ENCODE measurements around the gene BTBD2. TPM values are rescaled to one million over a fixed set of nuclear protein-coding genes. Genes with fewer than 3 reads are reported as not detected.

BTBD2 gene
- total and polyA plus RNA-seq, 10 of the 15 experiments (the other 5 are each of a cell fraction or from before 2014, with no cell fraction given), result 0.13 to 66.2 (median 10.4) TPM

DNA sequence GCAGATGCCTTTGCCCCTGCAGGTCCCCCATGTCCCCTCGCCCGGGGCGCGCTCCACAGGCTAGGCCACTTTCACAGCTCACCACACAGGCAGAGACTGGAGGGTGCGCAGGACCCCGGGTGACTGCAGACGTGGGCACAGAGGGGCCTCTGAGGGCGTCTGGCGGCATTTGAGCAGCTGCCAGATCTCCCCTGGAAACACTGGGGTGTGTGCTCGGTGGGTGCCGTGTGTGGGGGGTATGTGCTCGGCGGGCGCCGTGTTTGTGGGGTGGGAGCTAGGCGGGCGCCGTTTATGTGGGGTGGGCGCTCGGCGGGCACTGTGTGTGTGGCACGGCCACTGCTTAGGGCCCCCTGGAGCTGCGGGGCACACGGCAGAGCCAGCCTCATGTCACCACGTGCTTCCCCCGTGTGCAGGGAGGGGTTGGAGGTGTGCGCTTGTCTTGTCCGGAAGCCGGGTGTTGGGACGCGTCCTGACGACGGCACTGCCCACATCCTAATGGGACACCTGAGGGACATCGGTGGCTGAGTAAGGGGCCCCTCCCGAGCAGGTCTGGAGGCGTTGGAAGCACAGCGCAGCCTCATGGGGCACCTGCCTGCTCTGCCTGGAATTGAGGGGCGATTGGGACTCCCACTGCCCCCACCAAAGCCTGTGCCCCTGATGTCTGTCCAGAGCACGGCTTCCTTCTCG lies 57.8 kb downstream of the BTBD2 start:
- POLR2A ChIA-PET, result no interaction called here
- RAD21 ChIA-PET (ENCODE audit: unreplicated experiment), result no interaction called here
- Histone ChIP-seq H3K4me1 (ENCODE audit: control insufficient read depth, insufficient read depth, low read length) (no peaks in the 10 kb centered on the region), H4K20me1 (ENCODE audit: control insufficient read depth, insufficient read depth) (no peaks in the 10 kb centered on the region), H3K9ac (ENCODE audit: control insufficient read depth, insufficient read depth, low read length) (no peak overlapping the region), H3K27ac (ENCODE audit: control insufficient read depth, insufficient read depth) (no peak overlapping the region), H2AFZ (ENCODE audit: control insufficient read depth, low read depth, low read length) (no peak overlapping the region), H3K27me3 (replicated peaks in 1 of 2; ENCODE audit: control insufficient read depth in 2 of 2, insufficient read depth in 2 of 2, low read length in 1 of 2) (no peaks in the 10 kb centered on the region), H3K4me3 (no peak overlapping the region), H3K36me3 (ENCODE audit: control insufficient read depth in 2 of 2, insufficient read depth in 2 of 2, low read length in 1 of 2) (peaks cover 2 to 25% of the 10 kb centered on the region in 2 experiments; a peak in 3 of 4 replicates), H3K4me2 (ENCODE audit: control insufficient read depth, insufficient read depth) (no peak overlapping the region), H3K79me2 (ENCODE audit: control insufficient read depth, insufficient read depth, low read length) (peaks cover 22% of the 10 kb centered on the region), H3K9me3 (replicated peaks; ENCODE audit: control insufficient read depth, insufficient read depth, low read length) (no peaks in the 10 kb centered on the region)
- FAIRE-seq (no peak), DNase-seq (ENCODE audit: low read depth, low spot score) (no peak), ATAC-seq (no peak)
- 97% methylated on average over 40 of the region's 40 CpGs for WGBS (ENCODE audit: insufficient coverage, insufficient replicate concordance, low lambda C conversion rate, missing lambda C conversion rate)
- intact Hi-C loops (cut with micrococcal nuclease; ENCODE audit: unreplicated experiment) (no loop called here), in situ Hi-C loops (cut with MboI) (no loop called here)
- CTCF ChIA-PET, result no interaction called here
- SMC1A ChIA-PET (ENCODE audit: uncharacterized antibody, unreplicated experiment), result no interaction called here
- no TSS peak for BruUV-seq (replicated peaks)
- TF ChIP-seq, protein P1, sequence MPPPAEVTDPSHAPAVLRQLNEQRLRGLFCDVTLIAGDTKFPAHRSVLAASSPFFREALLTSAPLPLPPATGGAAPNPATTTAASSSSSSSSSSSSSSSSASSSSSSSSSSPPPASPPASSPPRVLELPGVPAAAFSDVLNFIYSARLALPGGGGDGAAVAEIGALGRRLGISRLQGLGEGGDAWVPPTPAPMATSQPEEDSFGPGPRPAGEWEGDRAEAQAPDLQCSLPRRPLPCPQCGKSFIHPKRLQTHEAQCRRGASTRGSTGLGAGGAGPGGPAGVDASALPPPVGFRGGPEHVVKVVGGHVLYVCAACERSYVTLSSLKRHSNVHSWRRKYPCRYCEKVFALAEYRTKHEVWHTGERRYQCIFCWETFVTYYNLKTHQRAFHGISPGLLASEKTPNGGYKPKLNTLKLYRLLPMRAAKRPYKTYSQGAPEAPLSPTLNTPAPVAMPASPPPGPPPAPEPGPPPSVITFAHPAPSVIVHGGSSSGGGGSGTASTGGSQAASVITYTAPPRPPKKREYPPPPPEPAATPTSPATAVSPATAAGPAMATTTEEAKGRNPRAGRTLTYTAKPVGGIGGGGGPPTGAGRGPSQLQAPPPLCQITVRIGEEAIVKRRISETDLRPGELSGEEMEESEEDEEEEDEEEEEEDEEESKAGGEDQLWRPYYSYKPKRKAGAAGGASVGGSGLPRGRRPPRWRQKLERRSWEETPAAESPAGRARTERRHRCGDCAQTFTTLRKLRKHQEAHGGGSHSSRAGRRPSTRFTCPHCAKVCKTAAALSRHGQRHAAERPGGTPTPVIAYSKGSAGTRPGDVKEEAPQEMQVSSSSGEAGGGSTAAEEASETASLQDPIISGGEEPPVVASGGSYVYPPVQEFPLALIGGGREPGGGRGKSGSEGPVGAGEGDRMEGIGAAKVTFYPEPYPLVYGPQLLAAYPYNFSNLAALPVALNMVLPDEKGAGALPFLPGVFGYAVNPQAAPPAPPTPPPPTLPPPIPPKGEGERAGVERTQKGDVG (CRISPR knock-in tag; IDR thresholded peaks at IDR 0.05), result no peak
- TF ChIP-seq ZBED1 (IDR thresholded peaks at IDR 0.05; ENCODE audit: borderline replicate concordance) (no peak), ZNF384 (IDR thresholded peaks at IDR 0.05; ENCODE audit: borderline replicate concordance, low read depth, low read length) (no peak), CBX3 (IDR thresholded peaks at IDR 0.05; ENCODE audit: borderline replicate concordance, low read depth) (no peak), NR2F1 (conservative IDR thresholded peaks at IDR 0.05) (no peak), CHD1 (IDR thresholded peaks at IDR 0.05; ENCODE audit: low read depth, low read length) (no peak)
